Stomach (tissue), 4 donors: ENCODE data around the gene BHLHE23.

Experiments
- CTCF ChIP-seq, 7 experiments: fragments of 450-650 bp in 4 of 7; fragments of 200-600 bp in 3 of 7; sonication (generic) in 3 of 7; IDR thresholded peaks; one replicate each; pipeline ENCODE4 v1.5.1; 2016 to 2019; ENCODE audit warnings: antibody characterized with exemption in 7 of 7, control low read depth in 2 of 7, mild to moderate bottlenecking in 1 of 7
- POLR2A ChIP-seq, 4 donors: fragments of 450-650 bp; IDR thresholded peaks; one replicate each; pipeline ENCODE4 v1.6.1; 2016; ENCODE audit warnings: antibody characterized with exemption in 4 of 4, control low read depth in 2 of 4, mild to moderate bottlenecking in 1 of 4, moderate library complexity in 1 of 4
- POLR2AphosphoS5 ChIP-seq, 3 donors: sonication (generic); formaldehyde crosslinking; IDR thresholded peaks; one replicate each; pipeline ENCODE4 v1.6.1; 2016; ENCODE audit warnings: antibody characterized with exemption in 3 of 3

GRCh38 chr20:62993856-62994494, 12.8 kb downstream of the BHLHE23 start:
- TF ChIP-seq CTCF (IDR thresholded peaks at IDR 0.05) (no peak), POLR2AphosphoS5 (IDR thresholded peaks at IDR 0.05) (no peak), POLR2A (IDR thresholded peaks at IDR 0.05) (no peak)
